ENCODE data around the gene SYNGR3. TPM values are rescaled to one million over a fixed set of nuclear protein-coding genes. Genes with fewer than 3 reads are reported as not detected.

Gene SYNGR3
- total and polyA plus RNA-seq, 2 of the 13 experiments (the other 11 are each of a cell fraction or from before 2014, with no cell fraction given) = 0.97 to 5.7 TPM

- no peak for TF ChIP-seq PREB (CRISPR knock-in tag; IDR thresholded peaks at IDR 0.05)
- TF ChIP-seq ZNF839 (CRISPR knock-in tag; IDR thresholded peaks at IDR 0.05; ENCODE audit: borderline replicate concordance) = no peak
- TF ChIP-seq ARID2 (CRISPR knock-in tag; IDR thresholded peaks at IDR 0.05; ENCODE audit: borderline replicate concordance) = no peak
- TF ChIP-seq GPBP1L1 (CRISPR knock-in tag; IDR thresholded peaks at IDR 0.05) = no peak
- TF ChIP-seq ATAD3A (CRISPR knock-in tag; IDR thresholded peaks at IDR 0.05) = no peak
- TF ChIP-seq PPARG (CRISPR knock-in tag; conservative IDR thresholded peaks at IDR 0.05) = peak; percentile 30; the same call in 1 of the 2 replicates
- TF ChIP-seq UBTF (CRISPR knock-in tag; IDR thresholded peaks at IDR 0.05) = peak; percentile 52
- peak; percentile 63 for TF ChIP-seq ZNF770 (CRISPR knock-in tag; IDR thresholded peaks at IDR 0.05)
- no peak for TF ChIP-seq PRDM4 (CRISPR knock-in tag; IDR thresholded peaks at IDR 0.05; ENCODE audit: borderline replicate concordance)
- TF ChIP-seq NONO (IDR thresholded peaks at IDR 0.05) = no peak
- TF ChIP-seq NONO (CRISPR knock-in tag; conservative IDR thresholded peaks at IDR 0.05) = peak; percentile 82
- no peak for TF ChIP-seq ETV6 (CRISPR knock-in tag; conservative IDR thresholded peaks at IDR 0.05)
- TF ChIP-seq MXD3 (CRISPR knock-in tag; IDR thresholded peaks at IDR 0.05) = peak; percentile 80; the same call in 1 of the 2 replicates
- TF ChIP-seq KDM2A (CRISPR knock-in tag; IDR thresholded peaks at IDR 0.05; ENCODE audit: borderline replicate concordance, low read depth) = peak; percentile 83
- no peak for TF ChIP-seq ZBTB46 (CRISPR knock-in tag; IDR thresholded peaks at IDR 0.05; ENCODE audit: borderline replicate concordance)
These were observed 20.2 kb downstream of the SYNGR3 start, which contains the start of gene ZNF598 (continued) for GRCh38 chr16:2009791-2010510.

All from HepG2 (cell line).